B cell (primary cell): ENCODE measurements around the gene KIAA1217. TPM values are rescaled to one million over a fixed set of nuclear protein-coding genes. Genes with fewer than 3 reads are reported as not detected.

Source experiments
- ATAC-seq: fragments of 200-7000 bp; cut with Tn5 transposase; one replicate; pipeline ENCODE4 v1.10.0; 2021; ENCODE audit warnings: low read depth, mild to moderate bottlenecking, moderate number of reproducible peaks, moderate library complexity
- CTCF ChIA-PET: fragments of 350-600 bp; sonication (Branson Sonifier 250); formaldehyde crosslinking; loops from one replicate; lab custom pipeline; 2021; ENCODE audit warnings: antibody characterized with exemption, inconsistent platforms; lab: Charles Lee
- POLR2A ChIA-PET: fragments of 350-600 bp; sonication (Branson Sonifier 250); formaldehyde crosslinking; loops from one replicate; lab custom pipeline; 2021; ENCODE audit warnings: antibody characterized with exemption; lab: Charles Lee
- DNase-seq: peaks from one replicate; pipeline ENCODE4 v3.0.0; 2013
- H2AFZ ChIP-seq: 2 replicates; pipeline ENCODE4 v1.6.1; 2012; ENCODE audit warnings: mild to moderate bottlenecking, low read depth, low read length; ENCODE audit not compliant: insufficient read depth, poor library complexity, severe bottlenecking
- H3K27ac ChIP-seq, 2 donors: 1 replicate in 1 of 2; 2 replicates in 1 of 2; pipeline ENCODE4 v1.5.1; 2012 to 2013; ENCODE audit warnings: low read length in 2 of 2, mild to moderate bottlenecking in 2 of 2, moderate library complexity in 1 of 2
- H3K27me3 ChIP-seq, 4 experiments: fragments of 200-600 bp in 1 of 4; sonication (generic) in 1 of 4; replicated peaks in 1 of 4; 1 replicate in 2 of 4; 2 replicates in 2 of 4; pipeline versions ENCODE4 v1.6.1 to v1.7.0; 2013 to 2016; ENCODE audit warnings: low read length in 3 of 4, mild to moderate bottlenecking in 2 of 4, mixed read lengths in 1 of 4, moderate library complexity in 1 of 4; ENCODE audit not compliant: insufficient read depth in 4 of 4, control insufficient read depth in 3 of 4; ENCODE audit errors: control extremely low read depth in 1 of 4
- H3K36me3 ChIP-seq, 2 experiments: replicated peaks in 1 of 2; 1 replicate in 1 of 2; 2 replicates in 1 of 2; pipeline versions ENCODE4 v1.6.1 to v1.7.1; 2013; ENCODE audit warnings: low read length in 1 of 2; ENCODE audit not compliant: insufficient read depth in 2 of 2, control insufficient read depth in 1 of 2; ENCODE audit errors: control extremely low read depth in 1 of 2, extremely low read depth in 1 of 2
- H3K4me1 ChIP-seq, 2 donors: fragments of 200-600 bp in 1 of 2; sonication (generic) in 1 of 2; 1 replicate in 1 of 2; 2 replicates in 1 of 2; pipeline versions ENCODE4 v1.5.1 to v1.6.1; 2013 to 2017; ENCODE audit warnings: low read length in 2 of 2; ENCODE audit not compliant: control insufficient read depth in 2 of 2, insufficient read depth in 2 of 2
- H3K4me2 ChIP-seq: replicated peaks from 2 replicates; pipeline ENCODE3; 2012; ENCODE audit warnings: mild to moderate bottlenecking, low read depth, low read length; ENCODE audit not compliant: poor library complexity, severe bottlenecking
- H3K4me3 ChIP-seq, 5 experiments: fragments of 200-600 bp in 1 of 5; sonication (generic) in 1 of 5; 1 replicate in 3 of 5; 2 replicates in 2 of 5; pipeline versions ENCODE4 v1.5.1 to v1.7.0; 2011 to 2016; ENCODE audit warnings: low read length in 4 of 5, mild to moderate bottlenecking in 4 of 5, low read depth in 2 of 5, control low read depth in 1 of 5, moderate library complexity in 1 of 5; ENCODE audit not compliant: insufficient read depth in 1 of 5; ENCODE audit errors: control extremely low read depth in 1 of 5, extremely low read depth in 1 of 5
- H3K79me2 ChIP-seq: fragments of 200-600 bp; sonication (generic); one replicate; pipeline ENCODE4 v1.6.0; 2016; ENCODE audit warnings: low read length; ENCODE audit not compliant: control insufficient read depth, insufficient read depth
- H3K9ac ChIP-seq: fragments of 200-600 bp; sonication (generic); 2 replicates; pipeline ENCODE4 v1.6.1; 2017; ENCODE audit warnings: mild to moderate bottlenecking, low read length, moderate library complexity
- H3K9me3 ChIP-seq, 3 donors: one replicate each; pipeline versions ENCODE4 v1.6.1 to v1.7.1; 2013; ENCODE audit warnings: low read length in 2 of 3; ENCODE audit not compliant: control insufficient read depth in 2 of 3, insufficient read depth in 1 of 3; ENCODE audit errors: control extremely low read depth in 1 of 3
- H4K20me1 ChIP-seq: 2 replicates; pipeline ENCODE4 v1.6.0; 2012; ENCODE audit warnings: mild to moderate bottlenecking, low read length; ENCODE audit not compliant: insufficient read depth, control insufficient read depth, poor library complexity, severe bottlenecking
- H3K27ac Mint-ChIP-seq: one replicate; pipeline ENCODE4 v1.8.0; 2021; ENCODE audit warnings: mixed read lengths
- H3K27me3 Mint-ChIP-seq: one replicate; pipeline ENCODE4 v1.8.0; 2021; ENCODE audit warnings: mixed read lengths
- H3K4me1 Mint-ChIP-seq: one replicate; pipeline ENCODE4 v1.8.0; 2021; ENCODE audit warnings: mixed read lengths
- H3K4me3 Mint-ChIP-seq: one replicate; pipeline ENCODE4 v1.8.0; 2021; ENCODE audit warnings: mixed read lengths
- H3K9me3 Mint-ChIP-seq: one replicate; pipeline ENCODE4 v1.8.0; 2022; ENCODE audit warnings: mixed read lengths; ENCODE audit not compliant: insufficient read depth
- CTCF ChIP-seq: fragments of 200-600 bp; IDR thresholded peaks from one replicate; pipeline ENCODE4 v1.8.0; 2022; ENCODE audit warnings: antibody characterized with exemption, mild to moderate bottlenecking
- EZH2 ChIP-seq: IDR thresholded peaks from 2 replicates; pipeline ENCODE4 v1.6.1; 2012; ENCODE audit warnings: borderline replicate concordance, low read depth, mild to moderate bottlenecking, moderate library complexity, low read length; ENCODE audit not compliant: insufficient read depth, poor library complexity, severe bottlenecking
- WGBS: methylation state at CpG from one replicate; pipeline ENCODE4 v1.1.5; 2013; ENCODE audit warnings: missing lambda C conversion rate; ENCODE audit not compliant: insufficient coverage; 5-methylcytosine and 5-hydroxymethylcytosine counted together
- intact Hi-C: fragments of 100-400 bp; cut with micrococcal nuclease; formaldehyde crosslinking; loops from one replicate; pipeline ENCODE4 v1.10.0; 2022
- polyA plus RNA-seq: library from polyadenylated mRNA; depleted of rRNA; stranded (reverse); fragments of >200 nt; gene quantifications from 2 replicates; pipeline ENCODE4 v1.2.3, GENCODE V29; 2012
- total RNA-seq, 2 donors: library from RNA; stranded (reverse); fragments of 120-200 nt in 1 of 2; gene quantifications; 1 replicate in 1 of 2; 2 replicates in 1 of 2; pipeline versions ENCODE4 v1.2.3 to v1.2.4, GENCODE V29; 2013 to 2022

Gene KIAA1217
- total and polyA plus RNA-seq, 2 donors (not counting 1 experiment from before 2014, with no cell fraction given): 0.67 TPM; not detected in 1

- ATAC-seq (no peak), DNase-seq (no peak)
- Mint-ChIP-seq H3K4me3 (no peak overlapping the region), H3K4me1 (no peaks in the 10 kb centered on the region), H3K9me3 (no peaks in the 10 kb centered on the region), H3K27ac (no peak overlapping the region), H3K27me3 (no peaks in the 10 kb centered on the region)
- Histone ChIP-seq H3K9me3 (no peaks in the 10 kb centered on the region), H3K9ac (no peak overlapping the region), H3K79me2 (no peaks in the 10 kb centered on the region), H4K20me1 (no peaks in the 10 kb centered on the region), H3K4me2 (no peak overlapping the region), H3K27ac (no peak overlapping the region), H3K4me3 (no peak overlapping the region), H3K36me3 (no peaks in the 10 kb centered on the region), H3K27me3 (no peaks in the 10 kb centered on the region), H3K4me1 (no peaks in the 10 kb centered on the region), H2AFZ (no peak overlapping the region)
- no peak for TF ChIP-seq CTCF
- TF ChIP-seq EZH2: no peak
- POLR2A ChIA-PET: no interaction called here
- intact Hi-C loops: no loop called here
- 100% methylated on average over 5 of the region's 11 CpGs for WGBS
- CTCF ChIA-PET: no interaction called here
Observed at GRCh38 chr10:24596217-24596930, 387.4 kb downstream of the KIAA1217 start.

GRCh38 chr10:24597426-24597825 lies 388.5 kb downstream of the KIAA1217 start:
- TF ChIP-seq EZH2 (no peak), CTCF (no peak)
- Histone ChIP-seq H3K9me3 (no peaks in the 10 kb centered on the region), H3K4me2 (no peak overlapping the region), H3K27ac (no peak overlapping the region), H2AFZ (no peak overlapping the region), H3K4me1 (no peaks in the 10 kb centered on the region), H3K9ac (no peak overlapping the region), H3K27me3 (no peaks in the 10 kb centered on the region), H3K36me3 (no peaks in the 10 kb centered on the region), H4K20me1 (no peaks in the 10 kb centered on the region), H3K4me3 (no peak overlapping the region), H3K79me2 (no peaks in the 10 kb centered on the region)
- H3K27ac Mint-ChIP-seq: no peak overlapping the region
- no peak overlapping the region for H3K4me3 Mint-ChIP-seq
- DNase-seq (no peak), ATAC-seq (no peak)
- no peaks in the 10 kb centered on the region for H3K27me3 Mint-ChIP-seq
- WGBS: no CpG with 5 or more reads among the region's 7 CpGs
- ChIA-PET CTCF (interaction anchor here (0.7 to 0.9 kb wide), 2 partner anchors 20 to 109 kb away, joined by 3 to 4 read pairs; no protein-coding TSS in a partner anchor), POLR2A (no interaction called here)
- intact Hi-C loops: no loop called here
- no peaks in the 10 kb centered on the region for H3K4me1 Mint-ChIP-seq
- no peaks in the 10 kb centered on the region for H3K9me3 Mint-ChIP-seq
